Measurements from ENCODE around the gene ANO8.
A peak's percentile ranks its signal among the peaks of the same experiment; 100 is the strongest.
"Not testable (repeated sequence)": the region's sequence is repeated elsewhere in the genome, so short reads cannot be mapped to it uniquely, and the experiment has no call there.

The ANO8 gene, protein sequence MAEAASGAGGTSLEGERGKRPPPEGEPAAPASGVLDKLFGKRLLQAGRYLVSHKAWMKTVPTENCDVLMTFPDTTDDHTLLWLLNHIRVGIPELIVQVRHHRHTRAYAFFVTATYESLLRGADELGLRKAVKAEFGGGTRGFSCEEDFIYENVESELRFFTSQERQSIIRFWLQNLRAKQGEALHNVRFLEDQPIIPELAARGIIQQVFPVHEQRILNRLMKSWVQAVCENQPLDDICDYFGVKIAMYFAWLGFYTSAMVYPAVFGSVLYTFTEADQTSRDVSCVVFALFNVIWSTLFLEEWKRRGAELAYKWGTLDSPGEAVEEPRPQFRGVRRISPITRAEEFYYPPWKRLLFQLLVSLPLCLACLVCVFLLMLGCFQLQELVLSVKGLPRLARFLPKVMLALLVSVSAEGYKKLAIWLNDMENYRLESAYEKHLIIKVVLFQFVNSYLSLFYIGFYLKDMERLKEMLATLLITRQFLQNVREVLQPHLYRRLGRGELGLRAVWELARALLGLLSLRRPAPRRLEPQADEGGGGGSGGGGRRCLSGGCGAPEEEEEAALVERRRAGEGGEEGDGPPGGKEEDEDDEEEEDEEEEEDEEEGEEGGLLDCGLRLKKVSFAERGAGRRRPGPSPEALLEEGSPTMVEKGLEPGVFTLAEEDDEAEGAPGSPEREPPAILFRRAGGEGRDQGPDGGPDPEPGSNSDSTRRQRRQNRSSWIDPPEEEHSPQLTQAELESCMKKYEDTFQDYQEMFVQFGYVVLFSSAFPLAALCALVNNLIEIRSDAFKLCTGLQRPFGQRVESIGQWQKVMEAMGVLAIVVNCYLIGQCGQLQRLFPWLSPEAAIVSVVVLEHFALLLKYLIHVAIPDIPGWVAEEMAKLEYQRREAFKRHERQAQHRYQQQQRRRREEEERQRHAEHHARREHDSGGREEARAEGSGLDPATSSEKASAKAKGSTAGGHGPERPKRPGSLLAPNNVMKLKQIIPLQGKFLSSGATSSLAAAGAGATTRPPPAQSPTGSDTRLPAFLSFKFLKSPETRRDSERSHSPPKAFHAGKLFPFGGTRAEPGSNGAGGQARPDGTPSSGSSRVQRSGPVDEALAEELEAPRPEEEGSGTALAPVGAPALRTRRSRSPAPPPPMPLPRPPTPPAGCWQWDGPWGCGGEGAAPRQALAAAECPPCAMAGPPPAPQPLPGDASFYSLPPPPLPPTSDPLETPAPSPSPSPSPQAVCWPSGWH

DNA sequence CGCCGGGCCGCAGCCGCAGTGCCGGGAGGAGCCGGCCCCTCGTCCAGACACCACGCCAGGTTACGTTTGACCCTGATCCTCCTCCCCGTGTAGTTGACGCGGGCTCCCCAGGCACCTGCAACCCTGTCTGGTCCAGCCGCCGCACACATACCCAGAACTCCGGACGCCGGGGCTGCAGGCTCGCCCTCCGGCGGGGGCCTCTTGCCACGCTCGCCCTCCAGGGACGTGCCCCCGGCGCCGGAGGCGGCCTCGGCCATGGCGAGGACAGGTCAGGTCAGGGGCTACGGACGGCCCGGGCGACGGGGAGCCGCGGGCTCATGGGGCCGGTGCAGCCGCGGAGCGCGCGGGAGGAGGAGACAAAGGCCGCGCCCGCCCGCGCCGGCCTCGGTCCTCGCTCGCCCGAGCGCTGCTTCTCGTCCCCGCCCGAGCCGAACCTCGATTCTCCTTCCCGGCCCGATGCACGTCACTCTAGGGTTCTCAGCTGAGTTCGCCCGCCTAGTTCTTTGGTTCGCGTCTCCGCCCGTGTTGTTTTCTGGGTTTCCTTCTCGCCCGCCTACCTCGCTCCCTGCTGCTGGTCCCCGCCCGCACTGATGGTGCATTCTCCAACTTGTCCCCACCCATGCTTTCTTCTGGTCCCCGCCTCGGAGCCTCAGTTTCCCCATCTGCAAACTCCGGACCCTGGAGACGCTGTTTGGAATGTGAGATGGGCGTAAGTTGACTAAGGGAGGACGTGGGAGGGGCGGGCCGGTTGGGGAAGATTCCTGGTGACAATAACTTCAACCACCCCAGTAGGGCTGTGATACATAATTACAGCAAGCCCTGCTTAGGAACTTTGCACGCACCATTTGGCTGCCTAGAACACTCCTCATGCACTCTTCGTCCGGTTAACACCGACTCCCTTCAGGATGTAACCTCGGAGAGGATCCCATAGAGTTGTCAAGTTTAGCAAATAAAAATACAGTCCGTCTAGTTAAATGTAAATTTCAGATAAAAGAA lies at the start of gene ANO8:
TSS of gene ANO8 (minus strand) at position 442 of the 996 bp plus-strand sequence. CDS start at position 257, 185 bp downstream.
- peak; percentile 98 for DNase-seq

DNA sequence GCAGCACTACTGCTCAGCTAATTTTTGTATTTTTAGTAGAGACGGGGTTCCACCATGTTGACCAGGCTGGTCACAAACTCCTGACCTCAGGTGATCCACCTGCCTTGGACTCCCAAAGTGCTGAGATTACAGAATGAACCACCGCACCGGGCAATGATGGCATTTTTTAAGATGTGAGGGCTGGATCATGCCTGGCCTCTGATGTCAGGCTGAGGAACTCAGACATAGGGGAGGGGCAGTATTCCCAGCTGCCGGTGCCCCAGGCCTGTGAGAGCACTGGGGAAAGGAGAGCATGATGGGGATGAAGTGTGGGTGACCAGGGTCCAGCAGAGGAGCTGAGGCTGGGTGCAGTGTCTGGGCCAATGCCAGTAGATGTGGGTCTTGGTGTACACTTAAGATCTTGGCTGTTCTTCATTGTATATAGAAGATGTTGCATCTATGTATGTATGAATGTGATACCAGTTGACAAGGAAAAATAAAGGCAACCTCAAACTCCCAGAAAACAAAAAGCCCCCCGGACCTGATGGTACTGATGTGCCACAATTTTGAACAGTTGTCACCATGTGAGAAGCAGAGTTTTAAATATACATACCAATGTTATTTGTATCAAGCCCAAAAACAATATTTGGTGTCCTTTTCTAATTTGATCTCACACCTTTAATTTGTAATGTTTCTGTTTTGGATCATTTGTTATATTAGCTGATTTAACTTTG lies 45.9 kb upstream of the ANO8 start:
- no peak for DNase-seq

DNA sequence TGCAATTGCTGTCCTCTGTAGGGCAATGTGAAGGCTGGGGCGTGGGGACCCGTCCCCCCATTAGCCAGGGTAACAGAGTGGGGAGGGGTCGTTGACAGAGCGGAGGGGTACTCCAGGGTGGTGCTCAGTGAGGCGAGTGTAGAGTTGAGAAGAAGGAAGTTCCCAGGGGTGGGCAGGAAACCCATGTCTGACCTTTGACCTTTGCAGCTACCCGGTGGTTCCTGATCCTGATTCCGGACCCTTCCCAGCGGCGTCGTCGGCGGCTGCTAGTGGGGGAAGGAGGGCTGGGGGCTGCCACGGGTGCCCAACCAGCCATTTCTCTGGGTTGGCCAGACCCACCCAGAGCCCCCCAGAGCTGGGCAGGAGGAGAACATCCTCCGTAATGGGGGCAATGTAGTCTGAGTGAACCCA lies 44.6 kb upstream of the ANO8 start:
- DNase-seq, result no peak

DNA sequence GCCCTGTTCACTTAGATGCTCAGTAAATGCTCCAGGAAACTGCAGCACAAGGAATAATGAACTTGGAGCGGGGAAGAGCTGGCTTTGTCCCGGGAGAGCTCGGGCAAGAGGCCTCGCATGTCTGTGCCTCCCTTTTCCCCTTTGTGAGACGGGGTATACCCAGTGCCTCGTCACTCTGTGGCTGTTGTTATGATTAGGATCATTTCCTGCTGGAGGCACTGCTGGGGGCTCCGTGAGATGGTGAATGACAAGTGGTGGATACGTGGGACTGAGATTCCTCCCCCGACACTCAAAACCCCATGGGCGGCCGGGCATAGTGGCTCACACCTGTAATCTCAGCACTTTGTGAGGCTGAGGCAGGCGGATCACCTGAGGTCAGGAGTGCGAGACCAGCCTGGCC lies 43.6 kb upstream of the ANO8 start:
- DNase-seq, result no peak

DNA sequence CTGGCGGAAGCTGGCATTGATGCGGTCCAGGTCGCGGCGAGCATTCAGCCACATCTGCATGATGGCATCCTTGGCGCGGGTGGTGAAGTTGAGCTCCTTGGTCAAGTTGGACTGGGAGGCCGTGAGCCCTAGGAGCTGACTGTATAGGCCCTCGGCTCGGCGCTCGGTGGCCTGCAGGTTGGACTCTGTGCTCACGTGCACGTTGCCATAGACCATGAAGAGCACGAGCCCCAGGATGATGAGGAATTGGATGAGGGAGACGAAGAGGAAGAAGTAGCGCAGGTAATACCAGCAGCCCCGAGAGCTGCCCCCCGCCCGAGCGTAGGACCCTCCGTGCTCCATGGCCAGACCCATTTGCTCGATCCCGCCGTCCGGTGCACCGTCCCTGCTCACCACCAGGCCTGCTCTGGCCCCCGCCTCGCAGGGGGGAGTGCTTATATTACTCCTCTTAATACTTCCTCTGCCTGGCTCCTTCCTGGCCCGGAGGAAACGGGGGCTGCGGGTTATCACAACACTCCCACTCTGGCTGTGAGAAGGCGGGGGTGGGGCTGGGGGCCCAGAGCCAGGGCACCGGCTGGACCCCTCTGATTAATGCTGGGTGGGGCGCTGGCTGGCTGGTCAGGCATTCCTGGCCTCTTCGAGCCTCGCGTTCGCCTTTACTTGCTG lies 42.4 kb upstream of the ANO8 start, which contains the start of gene PLVAP:
TSS of gene PLVAP (minus strand) at position 408 of the 666 bp plus-strand sequence. CDS start at position 354, 54 bp downstream.
- no peak for DNase-seq

DNA sequence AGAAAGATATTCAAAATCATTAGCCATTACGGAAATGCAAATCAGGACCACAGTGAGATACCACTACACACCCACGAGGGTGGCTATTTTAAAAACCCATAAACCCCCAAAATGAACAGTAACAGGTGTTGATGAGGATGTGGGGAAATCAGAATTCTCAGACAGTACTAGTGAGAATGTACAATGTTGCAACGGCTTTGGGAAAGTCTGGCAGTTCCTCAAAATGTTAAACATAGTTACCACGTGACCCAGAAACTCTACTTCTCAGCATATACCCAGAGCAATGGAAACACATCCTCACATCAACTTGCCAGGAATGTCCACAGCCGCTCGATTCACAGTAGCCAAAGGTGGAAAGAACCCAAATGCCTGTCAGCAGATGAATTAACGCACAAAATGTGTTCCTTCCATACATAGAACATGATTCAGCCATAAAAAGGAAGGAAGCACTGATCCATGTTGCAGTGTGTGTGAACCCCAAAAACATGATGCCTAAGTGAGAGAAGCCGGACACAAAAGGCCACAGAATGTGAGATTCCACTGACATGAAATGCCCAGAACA lies 35.5 kb upstream of the ANO8 start:
- no peak for DNase-seq

DNA sequence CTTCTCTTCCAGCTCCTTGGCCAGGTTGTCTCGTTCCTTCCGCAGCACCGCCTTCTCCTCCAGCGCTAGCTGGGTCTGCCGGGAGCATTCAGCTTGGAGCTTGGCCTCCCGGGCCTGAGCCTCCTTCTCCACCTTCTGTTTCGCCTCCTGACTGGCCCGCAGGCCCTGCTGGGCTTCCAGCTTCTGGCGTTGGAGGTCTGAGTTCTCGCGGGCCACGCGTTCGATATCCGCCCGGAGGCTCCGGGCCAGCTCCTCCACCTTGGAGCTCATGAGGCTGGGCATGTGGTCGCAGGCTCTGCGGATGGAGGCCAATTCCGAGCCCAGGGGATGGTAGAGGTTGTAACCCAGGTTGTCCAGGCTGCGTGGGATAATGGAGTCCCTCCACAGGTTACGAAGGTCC lies 30.7 kb upstream of the ANO8 start:
- no peak for DNase-seq

DNA sequence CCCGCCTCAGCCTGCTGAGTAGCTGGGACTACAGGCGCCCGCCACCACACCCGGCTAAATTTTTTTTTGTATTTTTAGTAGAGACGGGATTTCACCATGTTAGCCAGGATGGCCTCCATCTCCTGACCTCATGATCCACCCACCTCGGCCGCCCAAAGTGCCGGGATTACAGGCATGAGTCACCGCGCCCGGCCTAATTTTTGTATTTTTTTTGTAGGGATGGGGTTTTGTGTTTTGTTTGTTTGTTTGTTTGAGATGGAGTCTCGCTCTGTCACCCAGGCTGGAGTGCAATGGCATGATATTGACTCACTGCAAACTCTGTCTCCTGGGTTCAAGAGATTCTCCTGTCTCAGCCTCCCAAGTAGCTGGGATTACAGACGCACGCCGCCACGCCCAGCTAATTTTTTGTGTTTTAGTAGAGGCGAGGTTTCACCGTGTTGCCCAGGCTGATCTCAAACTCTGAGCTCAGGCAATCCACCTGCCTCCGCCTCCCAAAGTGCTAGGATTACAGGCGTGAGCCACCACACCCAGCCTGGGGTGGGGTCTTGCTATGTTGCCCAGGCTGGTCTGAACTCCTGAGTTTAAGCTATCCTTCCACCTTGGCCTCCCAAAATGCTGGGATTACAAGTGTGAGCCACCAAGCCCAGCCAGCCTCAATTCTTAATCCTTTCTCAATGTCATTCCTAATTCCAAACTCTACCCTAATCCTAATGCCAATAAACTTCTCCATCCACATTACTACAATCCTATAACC lies 29.4 kb upstream of the ANO8 start:
- DNase-seq, result not testable (repeated sequence)

DNA sequence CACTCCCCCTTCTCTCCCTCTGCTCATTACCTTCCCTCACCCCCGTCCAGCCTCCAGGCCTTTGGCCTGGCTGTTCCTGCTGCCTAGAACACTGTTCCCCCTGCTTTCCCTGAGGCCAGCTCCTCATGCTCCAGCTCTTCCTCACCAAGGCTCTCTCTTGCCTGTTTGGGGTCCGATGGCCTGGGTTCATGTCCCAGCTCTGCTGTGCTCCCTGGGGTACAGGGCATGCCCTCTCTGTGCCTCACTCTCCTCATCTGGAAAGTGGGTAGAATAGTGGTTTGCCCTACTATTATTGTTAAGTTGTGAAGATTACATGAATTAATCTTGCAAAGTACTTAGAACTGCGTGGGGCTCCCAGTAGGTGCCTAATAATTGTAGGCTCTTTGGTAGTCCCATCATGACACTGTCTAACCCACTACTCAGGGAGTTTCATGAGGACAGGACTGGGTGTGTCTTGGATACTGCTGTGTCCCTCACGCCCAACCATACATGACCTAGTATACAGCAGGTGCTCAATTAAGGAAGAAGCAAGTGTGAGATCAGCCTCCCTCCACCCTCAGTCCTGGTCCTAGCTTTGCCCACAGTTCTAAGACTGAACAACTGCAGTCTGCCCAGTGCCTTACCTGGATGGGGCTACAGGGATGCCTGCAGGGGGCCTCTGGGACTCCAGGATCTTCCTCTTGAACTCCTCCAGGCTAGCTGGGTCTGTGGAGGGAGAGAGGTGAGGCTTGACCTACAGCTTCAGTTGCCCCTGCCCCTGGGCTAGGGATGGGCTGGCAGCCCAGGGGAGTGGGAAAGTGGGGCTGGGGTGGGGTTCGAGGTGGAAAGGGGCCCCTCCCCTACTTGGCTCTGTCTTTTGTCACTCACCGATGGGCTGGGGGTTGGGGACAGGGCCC lies 25.5 kb upstream of the ANO8 start:
- DNase-seq, result no peak

DNA sequence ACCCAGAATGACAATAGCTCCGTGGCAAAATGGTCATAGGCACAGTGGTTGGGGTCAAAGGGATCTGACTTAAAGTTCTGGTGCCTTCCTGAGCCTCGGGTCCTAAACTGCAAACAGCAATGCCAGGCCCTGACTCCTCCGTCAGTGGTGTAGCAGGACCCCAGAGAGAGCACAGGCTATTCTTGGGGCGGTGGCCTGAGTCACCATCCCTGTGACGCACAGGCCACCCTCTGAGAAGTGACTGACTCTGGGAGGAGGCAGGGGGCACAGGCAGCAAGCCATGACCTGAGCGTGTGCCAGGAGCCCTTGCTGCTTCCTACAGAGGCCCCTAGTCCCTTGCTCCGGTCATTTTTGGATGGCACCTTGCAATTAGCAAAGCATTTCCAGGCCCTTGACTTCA lies 23.7 kb upstream of the ANO8 start:
- DNase-seq, result no peak

DNA sequence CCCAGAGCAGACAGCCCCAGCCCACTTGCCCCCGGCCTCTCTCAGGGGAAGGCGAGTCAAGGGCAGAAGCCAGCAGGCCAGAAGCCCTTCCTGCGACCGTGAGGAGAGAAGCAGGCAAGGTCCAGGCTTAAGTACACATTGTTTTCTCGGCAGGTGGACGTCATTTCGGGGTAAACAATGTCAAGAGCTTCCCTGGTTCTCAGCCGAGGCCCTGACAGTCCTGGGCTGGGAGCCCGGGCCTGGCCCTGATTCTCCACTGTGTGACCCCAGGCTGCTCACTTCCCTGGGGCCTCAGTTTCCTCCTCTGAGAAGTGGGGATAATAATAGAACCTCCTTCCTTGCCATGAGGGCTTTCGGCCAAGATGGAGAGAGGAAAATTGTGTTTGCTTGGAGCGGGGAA lies 23.1 kb upstream of the ANO8 start:
- no peak for DNase-seq

DNA sequence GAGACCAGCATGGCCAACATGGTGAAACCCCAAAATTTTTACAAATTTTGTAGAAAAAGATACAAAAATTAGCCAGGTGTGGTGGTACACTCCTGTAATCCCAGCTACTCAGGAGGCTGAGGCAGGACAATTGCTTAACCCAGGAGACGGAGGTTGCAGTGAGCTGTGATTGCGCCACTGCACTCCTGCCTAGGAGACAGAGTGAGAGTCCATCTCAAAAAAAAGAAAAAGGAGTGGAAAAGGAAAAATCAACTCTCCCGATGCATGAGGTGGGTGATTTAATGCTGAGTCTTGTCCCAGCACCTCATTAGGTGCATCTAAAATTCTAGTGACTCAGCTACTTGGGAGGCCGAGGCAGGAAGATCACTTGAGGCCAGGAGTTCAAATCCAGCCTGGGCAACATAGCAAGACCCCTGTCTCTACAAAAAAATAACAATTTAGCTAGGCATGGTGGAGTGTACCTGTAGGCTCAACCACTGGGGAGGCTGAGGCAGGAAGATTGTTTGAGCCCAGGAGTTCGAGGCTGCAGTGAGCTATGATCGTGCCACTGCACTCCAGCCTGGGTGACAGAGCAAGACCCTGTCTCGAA lies 22.5 kb upstream of the ANO8 start:
- no peak for DNase-seq

DNA sequence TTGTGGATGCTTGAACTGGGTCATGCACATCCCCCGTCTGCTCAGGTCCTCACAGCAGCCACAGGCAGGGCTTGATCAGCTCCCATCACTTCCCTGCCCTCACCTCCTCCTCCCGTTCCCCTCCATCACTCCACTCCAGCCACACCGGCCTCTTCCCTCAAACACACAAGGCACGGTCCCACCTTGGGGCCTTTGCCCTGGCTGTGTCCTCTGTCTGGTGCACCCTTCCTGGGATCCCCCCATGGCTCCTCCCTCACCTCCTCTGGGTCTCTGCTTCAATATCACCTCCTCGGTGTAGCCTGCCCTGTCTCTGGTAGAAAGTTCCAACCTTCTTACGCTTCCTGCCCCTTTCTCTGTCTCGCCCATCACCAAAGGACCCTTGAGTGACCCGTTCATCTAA lies 18.7 kb upstream of the ANO8 start:
- DNase-seq, result no peak

DNA sequence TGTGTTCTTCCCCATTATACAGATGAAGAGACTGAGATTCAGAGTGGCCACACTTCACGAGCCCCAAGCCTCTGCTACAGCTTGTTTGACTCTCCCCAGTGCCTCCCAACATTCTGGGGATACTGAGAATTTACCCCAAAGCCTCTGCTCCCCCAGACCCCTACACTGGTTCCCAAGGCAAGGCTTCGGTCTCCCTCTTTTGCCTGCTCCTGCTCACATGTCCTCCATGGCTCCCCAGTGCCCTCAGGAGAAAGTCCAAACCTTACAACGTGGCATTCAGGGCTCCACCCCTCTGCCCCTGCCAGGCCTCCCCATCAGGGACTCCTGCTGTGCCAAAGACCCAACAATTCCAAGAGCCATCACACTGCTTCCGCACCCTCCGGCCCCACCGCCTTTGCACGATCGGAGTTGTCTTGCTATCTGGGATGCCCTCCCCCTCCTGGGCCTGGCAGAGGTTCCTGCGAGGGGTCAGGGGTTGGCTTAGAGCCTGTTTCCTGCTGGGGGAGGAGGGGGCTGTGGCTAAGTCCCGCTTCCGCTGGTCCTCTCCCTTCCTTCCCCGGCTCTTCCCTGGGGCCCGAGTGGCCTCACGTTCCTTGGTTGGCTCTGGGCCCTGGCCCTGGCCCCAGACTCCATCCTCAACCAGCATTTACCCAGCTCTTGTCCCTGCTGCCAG lies 18.1 kb upstream of the ANO8 start:
- DNase-seq, result peak in 1 of 2 experiments; percentile 21

DNA sequence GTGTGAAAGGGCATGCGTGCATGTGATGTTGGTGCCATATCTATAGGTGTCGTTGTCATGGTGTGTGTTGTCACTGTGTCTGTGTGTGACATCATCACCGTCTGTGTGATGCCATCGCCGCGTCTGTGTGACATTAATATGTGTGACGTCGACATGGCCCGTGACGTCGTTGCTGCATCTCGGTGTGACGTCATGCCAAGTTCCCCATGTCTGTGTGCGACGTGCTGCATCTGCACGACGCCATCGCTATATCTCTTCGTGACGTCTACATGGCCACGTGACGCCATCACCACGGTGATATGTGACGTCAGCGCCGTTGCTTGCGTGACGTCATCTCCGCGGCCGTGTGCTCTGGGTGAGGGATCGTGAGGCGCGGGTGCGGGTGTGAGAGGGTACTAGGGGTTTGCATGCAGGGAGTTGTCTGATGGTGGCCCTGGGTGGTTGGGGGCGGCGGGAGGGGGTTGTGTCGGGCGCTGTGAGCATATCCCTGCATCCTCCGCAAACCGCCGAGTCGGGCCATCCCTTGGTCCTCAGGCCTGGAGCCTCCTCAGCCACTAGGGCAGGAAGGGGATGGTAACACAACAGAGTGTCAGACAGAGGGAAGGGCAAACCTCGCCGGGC lies 17.3 kb upstream of the ANO8 start:
- no peak for DNase-seq

DNA sequence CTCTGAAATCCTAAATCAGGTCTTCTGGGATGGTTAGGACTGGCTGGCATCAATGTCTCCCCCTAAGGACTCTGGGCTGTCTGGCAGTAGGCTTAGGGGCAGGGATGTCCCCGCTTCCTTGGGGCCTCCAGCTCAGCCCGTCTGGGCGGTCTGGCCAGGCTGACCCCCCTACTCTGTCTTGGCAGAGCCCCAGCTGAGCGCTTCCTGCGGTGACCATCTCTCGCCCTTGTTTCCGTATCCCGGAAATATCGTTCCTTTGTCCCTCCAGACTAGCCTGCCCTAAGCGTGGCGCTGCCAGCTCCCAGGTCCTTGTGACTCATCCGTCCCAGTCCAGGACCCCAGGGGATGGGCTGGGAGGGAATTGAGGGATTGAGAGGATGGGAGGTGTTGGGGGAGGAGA lies 14.0 kb upstream of the ANO8 start:
- DNase-seq, result peak in 1 of 2 experiments; percentile 53

DNA sequence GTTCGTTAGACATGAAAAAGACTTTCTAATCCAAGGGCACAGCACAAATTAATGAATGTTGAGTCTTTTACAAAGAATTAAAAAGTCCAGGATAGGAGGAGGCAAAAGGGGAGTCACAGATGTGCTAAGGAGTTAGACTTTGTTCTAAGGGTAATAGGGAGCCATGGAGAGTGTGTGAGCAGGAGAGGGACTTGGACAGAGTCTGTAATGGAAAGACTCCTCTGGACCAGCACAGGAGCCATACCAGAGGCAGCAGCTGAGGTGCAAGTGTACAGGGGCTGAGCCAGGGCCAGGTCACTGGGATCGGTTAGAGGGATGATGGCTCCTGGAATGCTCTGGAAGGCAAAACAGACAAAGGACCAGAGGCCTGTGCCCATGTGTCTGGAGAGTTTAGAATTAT lies 13.2 kb upstream of the ANO8 start:
- no peak for DNase-seq

Measured in NCI-H446 (cell line).